ENCODE data around the gene SDCBP2.

Gene SDCBP2

DNA sequence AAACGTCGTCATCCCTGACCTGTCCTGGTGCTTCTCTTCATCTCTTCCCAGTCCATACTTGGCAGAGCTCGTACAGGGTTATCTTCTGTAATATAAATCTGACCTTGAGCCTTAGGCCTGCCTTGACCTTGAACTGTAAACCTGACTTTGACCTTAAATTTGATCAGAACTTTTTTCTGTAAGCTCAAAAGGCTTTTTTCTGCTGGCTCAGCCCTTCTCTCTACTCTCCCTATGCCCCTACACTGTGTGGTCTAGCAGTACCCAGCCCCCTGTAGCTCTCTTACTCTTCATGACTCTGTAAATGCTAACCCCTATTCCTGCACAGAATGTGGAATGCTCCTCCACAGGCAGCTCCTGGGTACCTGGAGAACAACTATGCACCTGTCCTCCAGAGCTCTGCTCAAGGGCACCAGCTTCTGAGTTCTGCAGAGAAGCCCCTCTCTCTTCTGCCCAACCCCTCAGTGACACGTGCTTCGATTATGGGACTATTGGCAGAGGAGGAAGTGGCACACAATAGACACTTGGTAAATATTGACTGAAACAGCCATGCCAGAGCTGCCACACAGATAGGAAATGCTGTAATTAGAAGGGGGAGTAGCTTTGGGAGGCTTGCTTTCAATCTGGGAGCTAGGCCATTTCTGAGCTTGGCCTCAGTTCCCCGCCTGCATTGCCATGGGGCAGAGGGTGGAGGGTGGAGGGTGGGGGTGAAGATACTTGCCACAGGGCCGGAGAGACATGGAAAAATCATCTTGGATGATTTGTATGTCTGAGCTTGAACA, 47.5 kb downstream of the SDCBP2 start:
- DNase-seq (ENCODE audit: low read depth), result no peak
- TF ChIP-seq CTCF (IDR thresholded peaks at IDR 0.05; ENCODE audit: insufficient read depth, low read depth, low read length, missing control alignments), result no peak
- H3K4me3 ChIP-seq (ENCODE audit: low read length), result no peak overlapping the region

DNA sequence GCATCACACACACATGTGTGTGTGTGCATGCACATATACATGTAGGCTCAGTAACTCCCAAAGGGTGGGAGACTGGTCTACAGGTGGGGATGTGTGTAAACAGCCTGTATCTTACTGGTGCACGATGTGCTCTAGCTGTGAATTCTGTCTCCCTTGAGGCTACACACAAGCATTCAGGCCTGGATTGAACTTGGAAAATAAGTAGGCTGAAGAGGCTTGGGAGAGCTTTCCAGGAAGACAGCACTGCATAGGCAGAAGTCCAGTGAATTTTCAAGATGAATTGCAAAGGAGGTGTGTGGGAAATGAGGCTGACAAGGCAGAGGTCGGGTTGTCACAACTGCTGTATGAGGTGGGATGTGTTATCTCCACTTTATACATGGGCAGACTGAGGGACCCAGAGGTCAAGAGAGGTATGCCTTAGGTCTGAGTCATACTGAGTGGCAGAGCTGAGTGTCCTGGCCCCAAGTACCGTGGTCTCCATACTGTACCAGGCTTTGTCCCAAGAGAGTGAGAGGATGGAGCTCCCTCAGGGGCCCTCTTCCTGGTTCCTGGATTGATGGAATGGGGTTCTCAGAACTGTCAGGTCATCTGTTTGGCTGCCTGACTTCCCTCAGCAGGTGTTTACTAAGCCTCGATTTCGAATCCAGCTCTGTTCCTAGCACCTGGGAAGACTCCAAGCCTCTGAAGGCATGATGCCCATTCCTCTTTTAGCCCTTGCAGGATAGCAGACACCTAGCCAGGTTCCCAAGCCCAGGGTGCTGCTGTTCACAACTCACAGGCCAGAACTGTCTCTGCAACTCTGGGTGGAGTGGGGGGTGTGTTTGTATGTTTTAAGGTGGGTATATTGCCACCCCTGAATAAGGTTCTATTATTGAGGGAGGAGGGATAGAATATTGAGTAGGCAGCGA, 48.5 kb downstream of the SDCBP2 start:
- no peak for DNase-seq (ENCODE audit: low read depth)
- H3K4me3 ChIP-seq (ENCODE audit: low read length), result no peak overlapping the region
- no peak for TF ChIP-seq CTCF (IDR thresholded peaks at IDR 0.05; ENCODE audit: insufficient read depth, low read depth, low read length, missing control alignments)

DNA sequence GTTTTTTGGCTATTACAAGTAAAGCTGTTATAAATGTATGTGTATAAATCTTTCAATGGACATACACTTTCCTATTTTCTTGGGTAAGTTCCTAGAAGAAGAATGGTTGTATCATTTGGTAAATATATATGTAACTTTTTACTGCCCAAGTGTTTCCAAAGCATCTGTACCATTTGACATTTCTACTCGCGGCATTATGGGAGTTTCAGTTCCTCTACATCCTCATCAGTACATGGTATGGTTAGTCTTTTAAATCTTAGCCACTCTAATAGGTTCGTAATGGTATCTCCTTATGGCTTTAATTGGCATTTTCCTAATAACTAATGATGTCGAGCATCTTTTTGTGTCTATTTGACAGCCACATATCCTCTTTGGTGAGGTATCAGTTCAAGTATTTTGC, 49.9 kb downstream of the SDCBP2 start:
- TF ChIP-seq CTCF (IDR thresholded peaks at IDR 0.05; ENCODE audit: insufficient read depth, low read depth, low read length, missing control alignments), result no peak
- no peak for DNase-seq (ENCODE audit: low read depth)
- no peak overlapping the region for H3K4me3 ChIP-seq (ENCODE audit: low read length)

DNA sequence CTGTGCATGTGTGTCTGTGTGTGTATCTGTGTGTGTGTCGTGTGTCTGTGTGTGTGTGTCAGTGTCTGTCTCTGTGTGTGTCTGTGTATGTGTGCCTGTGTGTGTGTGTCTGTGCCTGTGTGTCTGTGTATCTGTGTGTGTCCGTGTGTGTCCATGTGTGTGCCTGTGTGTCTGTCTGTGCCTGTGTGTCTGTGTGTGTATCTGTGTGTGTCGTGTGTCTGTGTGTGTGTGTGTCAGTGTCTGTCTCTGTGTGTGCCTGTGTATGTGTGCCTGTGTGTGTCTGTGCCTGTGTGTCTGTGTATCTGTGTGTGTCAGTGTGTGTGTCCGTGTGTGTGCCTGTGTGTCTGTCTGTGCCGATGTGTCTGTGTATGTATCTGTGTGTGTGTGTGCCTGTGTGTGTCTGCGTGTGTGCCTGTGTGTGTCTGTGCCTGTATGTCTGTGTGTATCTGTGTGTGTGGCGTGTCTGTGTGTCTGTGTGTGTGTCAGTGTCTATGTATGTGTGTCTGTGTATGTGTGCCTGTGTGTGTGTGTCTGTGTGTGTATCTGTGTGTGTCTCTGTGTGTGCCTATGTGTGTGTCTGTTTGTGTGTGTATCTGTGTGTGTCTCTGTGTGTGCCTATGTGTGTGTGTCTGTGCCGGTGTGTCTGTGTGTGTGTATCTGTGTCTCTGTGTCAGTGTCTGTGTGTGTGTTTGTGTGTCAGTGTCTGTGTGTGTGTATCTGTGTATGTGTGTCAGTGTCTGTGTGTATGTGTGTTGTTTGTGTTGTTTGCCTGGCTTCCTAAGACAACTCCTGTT, 51.2 kb downstream of the SDCBP2 start:
- no peak for TF ChIP-seq CTCF (IDR thresholded peaks at IDR 0.05; ENCODE audit: insufficient read depth, low read depth, low read length, missing control alignments)
- H3K4me3 ChIP-seq (ENCODE audit: low read length), result no peak overlapping the region
- DNase-seq (ENCODE audit: low read depth), result no peak

DNA sequence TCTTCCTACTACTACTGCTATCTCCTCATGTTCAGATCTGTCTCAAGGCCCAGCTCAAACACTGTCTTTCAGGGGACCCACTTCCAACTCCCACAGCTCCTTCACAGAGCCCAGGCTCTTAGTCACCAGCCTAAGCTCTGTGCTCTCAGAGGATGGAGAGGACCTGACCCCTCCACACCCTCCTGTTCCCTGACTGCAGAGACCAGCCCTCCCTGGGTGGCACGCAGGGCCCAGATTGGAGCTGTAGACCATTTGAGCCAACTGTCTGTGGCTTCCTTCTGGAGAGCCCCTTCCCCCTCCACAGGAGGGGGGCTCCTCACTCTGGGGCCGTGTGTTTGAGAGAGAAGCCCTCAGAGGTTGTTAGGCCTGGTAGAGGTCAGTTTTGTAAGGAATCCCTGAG, 53.0 kb downstream of the SDCBP2 start:
- no peak for TF ChIP-seq CTCF (IDR thresholded peaks at IDR 0.05; ENCODE audit: insufficient read depth, low read depth, low read length, missing control alignments)
- no peak for DNase-seq (ENCODE audit: low read depth)
- no peak overlapping the region for H3K4me3 ChIP-seq (ENCODE audit: low read length)

- H3K4me3 ChIP-seq (ENCODE audit: low read length), result no peak overlapping the region
- no peak for TF ChIP-seq CTCF (IDR thresholded peaks at IDR 0.05; ENCODE audit: insufficient read depth, low read depth, low read length, missing control alignments)
- DNase-seq (ENCODE audit: low read depth), result no peak
Observed at GRCh38 chr20:1274485-1275311, 54.2 kb downstream of the SDCBP2 start.
